GM19025 (cell line): ENCODE measurements around the gene PTPRD.

Source experiments
- ATAC-seq: cut with Tn5 transposase; IDR thresholded peaks from one replicate; pipeline ENCODE4 v1.9.1; 2021; ENCODE audit warnings: mild to moderate bottlenecking, low read depth, moderate library complexity; ENCODE audit not compliant: unreplicated experiment

PTPRD gene

DNA sequence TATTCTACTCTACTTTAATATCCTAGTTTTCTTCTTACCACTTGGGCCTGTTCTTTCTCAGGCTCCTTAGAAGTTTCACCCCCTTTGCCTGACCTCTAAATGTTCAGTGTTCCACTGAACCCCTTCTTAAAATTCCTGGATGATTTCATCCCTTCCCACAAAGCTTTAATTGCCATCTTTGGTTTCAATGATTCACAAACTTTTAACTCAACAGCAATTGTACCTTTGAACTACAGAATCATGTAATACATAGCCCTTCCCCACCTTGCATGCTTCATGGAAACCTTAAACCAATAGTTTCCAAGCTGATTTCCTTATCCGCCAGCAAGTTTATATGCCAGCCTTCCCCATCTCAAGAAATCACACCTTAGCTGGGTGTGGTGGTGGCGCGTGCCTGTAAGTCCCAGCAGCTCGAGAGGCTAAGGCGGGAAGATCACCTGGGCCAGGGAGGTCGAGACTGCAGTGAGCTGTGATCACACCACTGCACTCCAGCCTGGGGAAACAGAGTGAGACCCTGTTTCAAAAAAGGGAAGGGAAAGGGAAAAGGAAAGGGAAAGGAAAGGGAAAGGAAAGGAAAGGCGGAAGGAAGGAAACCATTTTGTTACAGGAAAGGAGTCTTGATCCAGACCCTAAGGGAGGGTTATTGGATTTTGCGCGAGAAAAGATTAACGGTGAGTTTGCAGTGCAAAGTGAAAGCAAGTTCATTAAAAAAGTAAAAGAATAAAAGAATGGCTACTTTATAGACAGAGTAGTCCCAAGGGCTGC, 1789.5 kb downstream of the PTPRD start:
- ATAC-seq, result no peak

DNA sequence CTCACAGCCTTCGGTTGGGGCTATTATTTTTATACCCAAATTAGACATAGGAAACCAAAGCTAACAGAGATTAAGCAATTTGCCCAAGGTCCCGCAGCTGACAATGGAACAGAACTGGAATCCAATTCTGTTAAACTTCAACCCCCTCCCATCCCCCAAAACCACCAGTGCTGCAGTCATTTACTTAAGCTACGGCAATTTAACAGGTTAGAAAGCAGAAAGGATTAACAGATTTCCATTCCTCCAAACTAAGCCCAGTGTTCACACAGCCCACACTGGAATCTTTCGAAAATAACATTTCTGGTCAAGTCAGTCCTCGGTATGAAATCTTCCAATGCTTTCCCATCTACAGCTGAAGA, 1790.2 kb downstream of the PTPRD start:
- no peak for ATAC-seq

GRCh38 chr9:8821910-8822666, 1790.7 kb downstream of the PTPRD start:
- ATAC-seq, result no peak

DNA sequence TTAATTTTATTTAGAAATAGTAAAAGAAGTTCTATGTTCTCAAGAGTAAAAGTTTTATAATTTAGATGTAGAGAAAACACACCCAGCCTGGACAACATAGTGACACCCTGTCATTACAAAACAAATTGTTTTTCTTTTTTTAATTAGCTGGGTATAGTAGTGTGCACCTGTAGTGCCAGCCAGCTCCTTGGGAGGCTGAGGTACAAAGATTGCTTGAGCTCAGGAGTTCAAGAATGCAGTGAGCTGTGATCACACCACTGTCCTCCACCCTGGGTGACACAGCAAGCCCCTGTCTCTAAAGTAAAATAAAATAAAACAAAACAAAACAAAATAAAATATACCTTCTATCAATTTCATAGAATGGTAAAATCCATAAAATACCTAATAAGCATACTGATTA, 1795.5 kb downstream of the PTPRD start:
- no peak for ATAC-seq

DNA sequence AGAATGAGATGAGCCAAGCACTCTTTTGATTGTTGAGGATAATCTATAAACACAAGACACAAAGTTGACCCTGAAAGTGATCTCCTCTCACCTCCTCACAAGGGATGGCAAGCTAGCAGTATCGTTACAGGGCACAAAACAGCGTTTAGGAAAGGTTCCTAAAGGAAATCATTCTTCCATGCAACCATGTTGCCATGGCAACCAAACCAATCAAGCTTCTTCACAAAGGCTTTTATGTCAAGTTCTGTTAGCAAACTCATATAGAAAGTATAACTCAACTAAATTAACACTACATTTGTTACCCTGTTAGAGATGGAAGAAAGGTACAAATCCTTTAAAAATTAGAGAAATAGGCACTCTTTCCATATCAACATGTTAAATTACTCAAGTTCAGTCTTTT, 1796.4 kb downstream of the PTPRD start:
- ATAC-seq, result no peak

- no peak for ATAC-seq
These were observed 1796.9 kb downstream of the PTPRD start for GRCh38 chr9:8815931-8816330.

GRCh38 chr9:8815219-8815618, 1797.6 kb downstream of the PTPRD start:
- no peak for ATAC-seq

- no peak for ATAC-seq
These were observed 1799.9 kb downstream of the PTPRD start for GRCh38 chr9:8812888-8813287.

DNA sequence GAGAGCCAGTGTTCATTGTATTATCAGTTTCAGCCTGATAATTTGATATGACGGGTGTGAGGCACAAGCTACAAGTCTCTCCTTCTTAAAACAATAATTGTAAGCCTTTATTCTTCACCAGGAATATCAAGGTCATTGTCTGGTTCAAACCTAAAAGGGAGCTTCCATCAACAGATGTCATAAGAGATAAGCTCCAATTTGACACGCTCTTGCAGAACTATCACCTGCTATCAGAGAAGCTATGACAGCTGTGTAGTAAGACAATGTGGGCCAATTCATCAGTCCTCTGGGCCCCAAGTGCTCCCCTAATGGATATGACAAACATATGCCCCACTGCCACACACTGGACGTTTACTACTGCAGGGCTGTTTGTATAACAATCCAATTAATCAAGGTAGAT, 1803.1 kb downstream of the PTPRD start:
- ATAC-seq, result no peak

GRCh38 chr9:8806150-8806549, 1806.7 kb downstream of the PTPRD start:
- ATAC-seq, result no peak

DNA sequence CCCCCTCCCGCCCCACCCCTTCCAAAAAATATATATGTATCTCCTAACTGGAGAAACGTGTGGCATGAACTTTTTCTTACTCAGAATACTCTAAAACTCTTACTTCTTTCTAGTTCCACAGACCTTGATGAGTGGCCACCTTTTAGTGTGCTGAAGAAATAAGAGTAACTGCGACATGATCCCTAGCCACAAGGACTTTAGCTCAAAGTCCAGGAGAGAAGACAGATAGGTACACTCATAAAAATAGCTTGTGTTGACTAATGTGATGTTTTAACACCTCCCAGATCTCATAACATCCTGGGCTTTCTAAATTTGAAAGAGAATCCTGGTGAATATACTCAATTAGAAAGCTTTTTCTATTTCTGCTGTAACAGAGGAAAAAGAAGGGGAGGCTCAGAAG, 1808.2 kb downstream of the PTPRD start:
- no peak for ATAC-seq

GRCh38 chr9:8802242-8802641, 1810.6 kb downstream of the PTPRD start:
- no peak for ATAC-seq

DNA sequence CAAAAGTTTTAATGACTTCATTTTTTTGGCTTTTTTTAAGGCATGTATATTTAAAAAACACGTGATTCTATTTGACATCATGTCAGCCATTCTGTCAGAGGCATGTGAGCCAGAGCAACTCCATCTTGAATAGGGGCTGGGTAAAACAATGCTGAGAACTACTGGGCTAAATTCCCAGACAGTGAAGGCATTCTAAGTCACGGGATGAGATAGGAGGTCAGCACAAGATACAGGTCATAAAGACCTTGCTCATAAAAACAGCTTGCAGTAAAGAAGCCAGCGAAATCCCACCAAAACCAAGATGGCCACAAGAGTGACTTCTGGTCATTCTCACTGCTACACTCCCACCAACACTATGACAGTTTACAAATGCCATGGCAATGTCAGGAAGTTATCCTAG, 1812.6 kb downstream of the PTPRD start:
- no peak for ATAC-seq

GRCh38 chr9:8799615-8800014, 1813.2 kb downstream of the PTPRD start:
- ATAC-seq, result no peak

- no peak for ATAC-seq
These were observed 1813.6 kb downstream of the PTPRD start for GRCh38 chr9:8799206-8799605.

DNA sequence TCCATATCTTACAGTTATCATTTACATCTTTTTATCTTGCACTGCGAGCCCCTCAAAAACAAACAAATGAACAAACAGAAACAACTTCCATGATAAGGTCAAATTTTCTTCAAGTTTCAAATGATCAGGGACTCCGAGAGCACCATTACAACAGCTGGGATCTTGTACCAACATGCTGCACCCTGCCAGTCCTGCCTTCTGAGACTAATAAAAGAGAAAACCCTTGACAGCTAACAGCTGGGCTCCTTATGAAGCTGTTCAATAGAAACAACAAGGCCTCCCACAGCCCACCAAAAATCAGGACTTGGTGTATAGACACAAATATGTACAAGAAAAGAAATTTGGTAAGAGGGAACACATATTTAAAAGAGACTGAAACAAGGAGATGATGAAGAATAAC, 1828.0 kb downstream of the PTPRD start:
- no peak for ATAC-seq

GRCh38 chr9:8783941-8784340, 1828.9 kb downstream of the PTPRD start:
- ATAC-seq, result no peak

GRCh38 chr9:8782237-8782636, 1830.6 kb downstream of the PTPRD start:
- ATAC-seq, result no peak

GRCh38 chr9:8781458-8781857, 1831.3 kb downstream of the PTPRD start:
- ATAC-seq, result no peak

DNA sequence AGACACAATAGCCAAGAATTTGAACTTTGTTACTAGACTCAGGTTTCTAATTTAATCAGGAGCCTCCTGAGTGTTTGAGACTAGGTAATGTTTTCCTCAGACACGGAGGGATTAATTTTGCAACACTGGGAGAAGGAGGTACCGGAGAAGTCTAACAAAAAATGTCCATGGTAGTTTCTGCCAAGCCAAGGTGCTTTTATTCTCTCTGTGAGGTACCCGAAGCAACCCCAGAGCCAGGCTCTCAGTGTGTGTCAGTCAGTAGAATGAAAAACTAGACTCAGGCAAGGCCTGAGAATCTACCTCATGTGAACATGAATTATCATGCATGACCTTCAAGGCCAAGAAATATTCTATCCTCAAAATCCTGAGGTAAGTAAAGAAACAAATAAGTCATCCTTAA, 1832.4 kb downstream of the PTPRD start:
- ATAC-seq, result no peak

DNA sequence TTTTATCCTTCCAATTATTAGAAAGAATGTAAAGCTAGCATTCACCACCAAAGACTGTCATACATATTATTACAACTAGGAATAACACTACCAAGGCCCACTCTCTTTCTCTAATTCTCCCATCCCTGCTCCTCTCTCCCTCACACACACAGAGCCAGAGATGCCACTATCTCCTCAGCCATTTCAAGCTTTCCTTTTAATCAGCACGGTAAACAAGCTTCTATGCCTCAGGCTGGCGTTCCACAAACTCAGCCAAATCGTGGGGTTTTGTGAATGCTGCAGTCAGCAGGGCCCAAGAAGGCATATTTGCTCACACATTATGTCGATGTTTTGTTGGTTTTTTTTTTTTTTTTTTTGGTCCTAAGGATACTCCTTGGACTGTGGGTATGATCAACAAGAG, 1833.3 kb downstream of the PTPRD start:
- no peak for ATAC-seq

GRCh38 chr9:8778356-8778755, 1834.4 kb downstream of the PTPRD start:
- ATAC-seq, result no peak
